ENCODE data around the gene EMCN.
"Not testable (repeated sequence)": the region's sequence is repeated elsewhere in the genome, so short reads cannot be mapped to it uniquely, and the experiment has no call there.

Gene EMCN

GRCh38 chr4:100386270-100386669, 131.6 kb downstream of the EMCN start:
- Histone ChIP-seq H3K4me1 (ENCODE audit: insufficient read depth, low read length) (no peaks in the 10 kb centered on the region), H3K9ac (ENCODE audit: low read depth, low read length) (no peak overlapping the region), H3K36me3 (ENCODE audit: insufficient read depth, low read length) (no peaks in the 10 kb centered on the region), H3K9me3 (ENCODE audit: control insufficient read depth, insufficient read depth, low read length) (no peaks in the 10 kb centered on the region)

GRCh38 chr4:100380401-100380800, 137.4 kb downstream of the EMCN start:
- H3K9ac ChIP-seq (ENCODE audit: low read depth, low read length); H3K4me1 ChIP-seq (ENCODE audit: insufficient read depth, low read length); H3K36me3 ChIP-seq (ENCODE audit: insufficient read depth, low read length); H3K9me3 ChIP-seq (ENCODE audit: control insufficient read depth, insufficient read depth, low read length): not testable (repeated sequence)

GRCh38 chr4:100379583-100380105, 138.2 kb downstream of the EMCN start:
- no peaks in the 10 kb centered on the region for H3K4me1 ChIP-seq (ENCODE audit: insufficient read depth, low read length)
- H3K36me3 ChIP-seq (ENCODE audit: insufficient read depth, low read length), result no peaks in the 10 kb centered on the region
- no peak overlapping the region for H3K9ac ChIP-seq (ENCODE audit: low read depth, low read length)
- H3K9me3 ChIP-seq (ENCODE audit: control insufficient read depth, insufficient read depth, low read length), result no peaks in the 10 kb centered on the region

- H3K36me3 ChIP-seq (ENCODE audit: insufficient read depth, low read length), result no peaks in the 10 kb centered on the region
These were observed 145.4 kb downstream of the EMCN start for GRCh38 chr4:100372432-100372831.

GRCh38 chr4:100369871-100370270, 148.0 kb downstream of the EMCN start:
- Histone ChIP-seq H3K4me1 (ENCODE audit: insufficient read depth, low read length) (0 out of 2 replicates have a peak, but pooled peaks cover 7% of the 10 kb centered on the region), H3K9ac (ENCODE audit: low read depth, low read length) (no peak overlapping the region), H3K9me3 (ENCODE audit: control insufficient read depth, insufficient read depth, low read length) (no peaks in the 10 kb centered on the region), H3K36me3 (ENCODE audit: insufficient read depth, low read length) (no peaks in the 10 kb centered on the region)

More at GRCh38 chr4:100372432-100372831, 145.4 kb downstream of the EMCN start:
- no peaks in the 10 kb centered on the region for H3K4me1 ChIP-seq (ENCODE audit: insufficient read depth, low read length)
- no peak overlapping the region for H3K9ac ChIP-seq (ENCODE audit: low read depth, low read length)
- no peaks in the 10 kb centered on the region for H3K9me3 ChIP-seq (ENCODE audit: control insufficient read depth, insufficient read depth, low read length)

GRCh38 chr4:100367451-100367850, 150.4 kb downstream of the EMCN start:
- Histone ChIP-seq H3K9me3 (ENCODE audit: control insufficient read depth, insufficient read depth, low read length) (no peaks in the 10 kb centered on the region), H3K9ac (ENCODE audit: low read depth, low read length) (no peak overlapping the region), H3K36me3 (ENCODE audit: insufficient read depth, low read length) (no peaks in the 10 kb centered on the region), H3K4me1 (ENCODE audit: insufficient read depth, low read length) (0 out of 2 replicates have a peak, but pooled peaks cover 7% of the 10 kb centered on the region)

- Histone ChIP-seq H3K4me1 (ENCODE audit: insufficient read depth, low read length) (0 out of 2 replicates have a peak, but pooled peaks cover 7% of the 10 kb centered on the region), H3K9me3 (ENCODE audit: control insufficient read depth, insufficient read depth, low read length) (no peaks in the 10 kb centered on the region), H3K9ac (ENCODE audit: low read depth, low read length) (no peak overlapping the region), H3K36me3 (ENCODE audit: insufficient read depth, low read length) (no peaks in the 10 kb centered on the region)
These were observed 151.6 kb downstream of the EMCN start for GRCh38 chr4:100366213-100366612.

GRCh38 chr4:100362366-100362765, 155.5 kb downstream of the EMCN start:
- no peaks in the 10 kb centered on the region for H3K9me3 ChIP-seq (ENCODE audit: control insufficient read depth, insufficient read depth, low read length)
- no peaks in the 10 kb centered on the region for H3K36me3 ChIP-seq (ENCODE audit: insufficient read depth, low read length)
- no peak overlapping the region for H3K9ac ChIP-seq (ENCODE audit: low read depth, low read length)
- 0 out of 2 replicates have a peak, but pooled peaks cover 7% of the 10 kb centered on the region for H3K4me1 ChIP-seq (ENCODE audit: insufficient read depth, low read length)

GRCh38 chr4:100361336-100361735, 156.5 kb downstream of the EMCN start:
- no peaks in the 10 kb centered on the region for H3K36me3 ChIP-seq (ENCODE audit: insufficient read depth, low read length)
- H3K9ac ChIP-seq (ENCODE audit: low read depth, low read length), result no peak overlapping the region
- no peaks in the 10 kb centered on the region for H3K9me3 ChIP-seq (ENCODE audit: control insufficient read depth, insufficient read depth, low read length)
- H3K4me1 ChIP-seq (ENCODE audit: insufficient read depth, low read length), result 0 out of 2 replicates have a peak, but pooled peaks cover 4% of the 10 kb centered on the region

- no peaks in the 10 kb centered on the region for H3K4me1 ChIP-seq (ENCODE audit: insufficient read depth, low read length)
- no peak overlapping the region for H3K9ac ChIP-seq (ENCODE audit: low read depth, low read length)
- H3K36me3 ChIP-seq (ENCODE audit: insufficient read depth, low read length), result no peaks in the 10 kb centered on the region
- no peaks in the 10 kb centered on the region for H3K9me3 ChIP-seq (ENCODE audit: control insufficient read depth, insufficient read depth, low read length)
These were observed 157.6 kb downstream of the EMCN start for GRCh38 chr4:100360211-100360610.

GRCh38 chr4:100359441-100359840, 158.4 kb downstream of the EMCN start:
- no peaks in the 10 kb centered on the region for H3K9me3 ChIP-seq (ENCODE audit: control insufficient read depth, insufficient read depth, low read length)
- H3K36me3 ChIP-seq (ENCODE audit: insufficient read depth, low read length), result no peaks in the 10 kb centered on the region
- H3K4me1 ChIP-seq (ENCODE audit: insufficient read depth, low read length), result no peaks in the 10 kb centered on the region
- H3K9ac ChIP-seq (ENCODE audit: low read depth, low read length), result no peak overlapping the region

GRCh38 chr4:100357542-100357941, 160.3 kb downstream of the EMCN start:
- H3K36me3 ChIP-seq (ENCODE audit: insufficient read depth, low read length), result no peaks in the 10 kb centered on the region
- H3K9ac ChIP-seq (ENCODE audit: low read depth, low read length), result no peak overlapping the region
- no peaks in the 10 kb centered on the region for H3K4me1 ChIP-seq (ENCODE audit: insufficient read depth, low read length)
- H3K9me3 ChIP-seq (ENCODE audit: control insufficient read depth, insufficient read depth, low read length), result no peaks in the 10 kb centered on the region

GRCh38 chr4:100356172-100356571, 161.7 kb downstream of the EMCN start:
- no peaks in the 10 kb centered on the region for H3K36me3 ChIP-seq (ENCODE audit: insufficient read depth, low read length)
- H3K9ac ChIP-seq (ENCODE audit: low read depth, low read length), result no peak overlapping the region
- no peaks in the 10 kb centered on the region for H3K4me1 ChIP-seq (ENCODE audit: insufficient read depth, low read length)
- no peaks in the 10 kb centered on the region for H3K9me3 ChIP-seq (ENCODE audit: control insufficient read depth, insufficient read depth, low read length)

GRCh38 chr4:100352352-100352751, 165.5 kb downstream of the EMCN start:
- H3K9ac ChIP-seq (ENCODE audit: low read depth, low read length); H3K9me3 ChIP-seq (ENCODE audit: control insufficient read depth, insufficient read depth, low read length); H3K4me1 ChIP-seq (ENCODE audit: insufficient read depth, low read length); H3K36me3 ChIP-seq (ENCODE audit: insufficient read depth, low read length): not testable (repeated sequence)

GRCh38 chr4:100348473-100348872, 169.3 kb downstream of the EMCN start:
- Histone ChIP-seq H3K36me3 (ENCODE audit: insufficient read depth, low read length) (no peaks in the 10 kb centered on the region), H3K9ac (ENCODE audit: low read depth, low read length) (no peak overlapping the region), H3K4me1 (ENCODE audit: insufficient read depth, low read length) (no peaks in the 10 kb centered on the region), H3K9me3 (ENCODE audit: control insufficient read depth, insufficient read depth, low read length) (no peaks in the 10 kb centered on the region)

- H3K36me3 ChIP-seq (ENCODE audit: insufficient read depth, low read length), result no peaks in the 10 kb centered on the region
- H3K9me3 ChIP-seq (ENCODE audit: control insufficient read depth, insufficient read depth, low read length), result no peaks in the 10 kb centered on the region
- no peak overlapping the region for H3K9ac ChIP-seq (ENCODE audit: low read depth, low read length)
- no peaks in the 10 kb centered on the region for H3K4me1 ChIP-seq (ENCODE audit: insufficient read depth, low read length)
These were observed 170.6 kb downstream of the EMCN start for GRCh38 chr4:100347241-100347640.
